ENCODE data around the gene FHL2. TPM values are rescaled to one million over a fixed set of nuclear protein-coding genes. Genes with fewer than 3 reads are reported as not detected.

Gene FHL2
- total and polyA plus RNA-seq, 9 of the 15 experiments (the other 6 are each of a cell fraction or from before 2014, with no cell fraction given): 7.5 to 33.1 (median 23.9) TPM

DNA sequence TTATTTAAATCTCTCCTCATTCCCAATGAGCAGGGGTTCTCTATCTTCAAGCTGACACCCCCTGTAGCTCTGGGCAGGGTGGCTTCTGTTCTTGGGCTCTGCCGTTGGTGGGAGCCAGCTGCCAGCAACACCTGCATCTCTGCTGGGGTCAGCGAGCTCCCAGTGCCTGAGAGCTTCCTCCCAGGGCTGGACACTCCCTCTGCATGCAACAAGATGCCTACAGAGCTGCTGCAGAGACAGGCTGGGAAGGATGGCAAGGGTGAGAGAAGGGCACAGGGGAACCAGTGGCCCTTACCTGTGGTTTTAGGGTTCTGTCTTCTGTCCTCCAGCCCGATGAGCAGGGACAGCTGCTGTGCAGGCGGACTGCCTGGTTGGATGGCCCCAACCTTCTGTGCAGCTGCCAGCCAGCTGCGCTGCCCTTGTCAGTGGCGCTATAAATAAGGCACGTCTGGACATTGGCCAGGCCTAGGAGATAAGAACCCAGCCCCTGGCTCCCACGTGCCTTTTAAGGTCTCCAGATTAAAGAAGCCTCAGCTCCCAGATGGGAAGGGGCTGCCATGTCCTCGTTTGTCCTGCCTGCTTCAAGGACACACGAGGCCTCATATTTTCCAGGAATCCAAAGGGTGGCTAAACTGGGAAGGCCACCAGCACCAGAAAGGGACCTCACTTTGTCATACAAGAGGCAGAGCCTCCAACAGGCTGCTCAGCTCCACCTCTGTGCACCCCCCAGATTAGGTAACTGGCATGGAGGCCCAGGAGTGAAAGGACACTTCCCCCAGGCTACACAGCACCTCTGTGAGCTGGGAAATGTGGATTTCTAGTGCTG, 39.5 kb upstream of the FHL2 start (continued):
- no peak for TF ChIP-seq TSC22D4 (tag; IDR thresholded peaks at IDR 0.05)
- TF ChIP-seq ZBTB8A (IDR thresholded peaks at IDR 0.05; ENCODE audit: partially characterized antibody): no peak
- no peak for TF ChIP-seq NR4A1 (CRISPR knock-in tag; IDR thresholded peaks at IDR 0.05)
- TF ChIP-seq NR4A1 (tag; IDR thresholded peaks at IDR 0.05): no peak
- no peak for TF ChIP-seq ARHGAP35 (IDR thresholded peaks at IDR 0.05; ENCODE audit: partially characterized antibody)
- TF ChIP-seq EWSR1 (IDR thresholded peaks at IDR 0.05; ENCODE audit: borderline replicate concordance, low read depth, partially characterized antibody): no peak
- TF ChIP-seq DIDO1 (tag; IDR thresholded peaks at IDR 0.05; ENCODE audit: low read depth): no peak
- TF ChIP-seq ZC3H11A (IDR thresholded peaks at IDR 0.05; ENCODE audit: low read depth, low read length): no peak
- TF ChIP-seq FUS (optimal IDR thresholded peaks at IDR 0.05; ENCODE audit: low read depth, low read length): no peak
- TF ChIP-seq, protein P1, sequence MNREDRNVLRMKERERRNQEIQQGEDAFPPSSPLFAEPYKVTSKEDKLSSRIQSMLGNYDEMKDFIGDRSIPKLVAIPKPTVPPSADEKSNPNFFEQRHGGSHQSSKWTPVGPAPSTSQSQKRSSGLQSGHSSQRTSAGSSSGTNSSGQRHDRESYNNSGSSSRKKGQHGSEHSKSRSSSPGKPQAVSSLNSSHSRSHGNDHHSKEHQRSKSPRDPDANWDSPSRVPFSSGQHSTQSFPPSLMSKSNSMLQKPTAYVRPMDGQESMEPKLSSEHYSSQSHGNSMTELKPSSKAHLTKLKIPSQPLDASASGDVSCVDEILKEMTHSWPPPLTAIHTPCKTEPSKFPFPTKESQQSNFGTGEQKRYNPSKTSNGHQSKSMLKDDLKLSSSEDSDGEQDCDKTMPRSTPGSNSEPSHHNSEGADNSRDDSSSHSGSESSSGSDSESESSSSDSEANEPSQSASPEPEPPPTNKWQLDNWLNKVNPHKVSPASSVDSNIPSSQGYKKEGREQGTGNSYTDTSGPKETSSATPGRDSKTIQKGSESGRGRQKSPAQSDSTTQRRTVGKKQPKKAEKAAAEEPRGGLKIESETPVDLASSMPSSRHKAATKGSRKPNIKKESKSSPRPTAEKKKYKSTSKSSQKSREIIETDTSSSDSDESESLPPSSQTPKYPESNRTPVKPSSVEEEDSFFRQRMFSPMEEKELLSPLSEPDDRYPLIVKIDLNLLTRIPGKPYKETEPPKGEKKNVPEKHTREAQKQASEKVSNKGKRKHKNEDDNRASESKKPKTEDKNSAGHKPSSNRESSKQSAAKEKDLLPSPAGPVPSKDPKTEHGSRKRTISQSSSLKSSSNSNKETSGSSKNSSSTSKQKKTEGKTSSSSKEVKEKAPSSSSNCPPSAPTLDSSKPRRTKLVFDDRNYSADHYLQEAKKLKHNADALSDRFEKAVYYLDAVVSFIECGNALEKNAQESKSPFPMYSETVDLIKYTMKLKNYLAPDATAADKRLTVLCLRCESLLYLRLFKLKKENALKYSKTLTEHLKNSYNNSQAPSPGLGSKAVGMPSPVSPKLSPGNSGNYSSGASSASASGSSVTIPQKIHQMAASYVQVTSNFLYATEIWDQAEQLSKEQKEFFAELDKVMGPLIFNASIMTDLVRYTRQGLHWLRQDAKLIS (CRISPR knock-in tag; IDR thresholded peaks at IDR 0.05): no peak
- TF ChIP-seq, protein P2, sequence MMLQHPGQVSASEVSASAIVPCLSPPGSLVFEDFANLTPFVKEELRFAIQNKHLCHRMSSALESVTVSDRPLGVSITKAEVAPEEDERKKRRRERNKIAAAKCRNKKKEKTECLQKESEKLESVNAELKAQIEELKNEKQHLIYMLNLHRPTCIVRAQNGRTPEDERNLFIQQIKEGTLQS (IDR thresholded peaks at IDR 0.05): no peak
- TF ChIP-seq, protein P2 (CRISPR knock-in tag; conservative IDR thresholded peaks at IDR 0.05): no peak
- no peak for TF ChIP-seq NUFIP1 (IDR thresholded peaks at IDR 0.05; ENCODE audit: partially characterized antibody)
- no peak for TF ChIP-seq SFPQ (IDR thresholded peaks at IDR 0.05; ENCODE audit: low read depth, low read length)
- TF ChIP-seq CREB1 (IDR thresholded peaks at IDR 0.05): no peak
- no peak for TF ChIP-seq CREB1 (CRISPR knock-in tag; IDR thresholded peaks at IDR 0.05)
- TF ChIP-seq RBFOX2 (IDR thresholded peaks at IDR 0.05; ENCODE audit: low read depth, low read length): no peak
- TF ChIP-seq DEAF1 (CRISPR knock-in tag; IDR thresholded peaks at IDR 0.05): no peak
- TF ChIP-seq ETV1 (tag; conservative IDR thresholded peaks at IDR 0.05; ENCODE audit: low read depth): no peak
